ENCODE measurements around the gene PITRM1.

PITRM1 gene

GRCh38 chr10:3122034-3122433 lies 50.5 kb downstream of the PITRM1 start:
- H3K4me3 ChIP-seq = no peak overlapping the region
- no peak overlapping the region for H3K27ac ChIP-seq
- no peak for DNase-seq (ENCODE audit: low spot score)
- TF ChIP-seq CTCF (IDR thresholded peaks at IDR 0.05) = no peak

GRCh38 chr10:3119796-3120459 lies 52.7 kb downstream of the PITRM1 start:
- no peak for DNase-seq (ENCODE audit: low spot score)

GRCh38 chr10:3118641-3119091 lies 53.9 kb downstream of the PITRM1 start:
- TF ChIP-seq CTCF (IDR thresholded peaks at IDR 0.05) = no peak
- no peak overlapping the region for H3K27ac ChIP-seq
- H3K4me3 ChIP-seq = no peak overlapping the region
- DNase-seq (ENCODE audit: low spot score) = no peak

More at GRCh38 chr10:3119796-3120459, 52.7 kb downstream of the PITRM1 start:
- no peak overlapping the region for H3K4me3 ChIP-seq
- peak overlapping the region; percentile 69 to 79 for H3K27ac ChIP-seq
- peak; percentile 17 for TF ChIP-seq CTCF (IDR thresholded peaks at IDR 0.05)

- TF ChIP-seq CTCF (IDR thresholded peaks at IDR 0.05) = no peak
- no peak for DNase-seq (ENCODE audit: low spot score)
- H3K4me3 ChIP-seq = no peak overlapping the region
- no peak overlapping the region for H3K27ac ChIP-seq
Observed at GRCh38 chr10:3117486-3117885, 55.1 kb downstream of the PITRM1 start.

GRCh38 chr10:3116508-3117100 lies 56.0 kb downstream of the PITRM1 start:
- no peak for DNase-seq (ENCODE audit: low spot score)
- Histone ChIP-seq H3K27ac (no peak overlapping the region), H3K4me3 (no peak overlapping the region)
- TF ChIP-seq CTCF (IDR thresholded peaks at IDR 0.05) = no peak

- H3K27ac ChIP-seq = no peak overlapping the region
- no peak for TF ChIP-seq CTCF (IDR thresholded peaks at IDR 0.05)
- no peak overlapping the region for H3K4me3 ChIP-seq
- DNase-seq (ENCODE audit: low spot score) = no peak
Observed at GRCh38 chr10:3115685-3116084, 56.9 kb downstream of the PITRM1 start.

GRCh38 chr10:3113343-3113720 lies 59.2 kb downstream of the PITRM1 start:
- no peak for TF ChIP-seq CTCF (IDR thresholded peaks at IDR 0.05)
- no peak for DNase-seq (ENCODE audit: low spot score)
- no peak overlapping the region for H3K27ac ChIP-seq
- H3K4me3 ChIP-seq = no peak overlapping the region

All from coronary artery (tissue), 2 donors.